T-helper 9 cell (primary cell): ENCODE data around the gene XCR1.
A peak's percentile ranks its signal among the peaks of the same experiment; 100 is the strongest.
"Not testable (repeated sequence)": the region's sequence is repeated elsewhere in the genome, so short reads cannot be mapped to it uniquely, and the experiment has no call there.

Source experiments
- DNase-seq: peaks from one replicate; pipeline ENCODE4 v3.0.0-alpha.2; 2020

Gene XCR1

DNA sequence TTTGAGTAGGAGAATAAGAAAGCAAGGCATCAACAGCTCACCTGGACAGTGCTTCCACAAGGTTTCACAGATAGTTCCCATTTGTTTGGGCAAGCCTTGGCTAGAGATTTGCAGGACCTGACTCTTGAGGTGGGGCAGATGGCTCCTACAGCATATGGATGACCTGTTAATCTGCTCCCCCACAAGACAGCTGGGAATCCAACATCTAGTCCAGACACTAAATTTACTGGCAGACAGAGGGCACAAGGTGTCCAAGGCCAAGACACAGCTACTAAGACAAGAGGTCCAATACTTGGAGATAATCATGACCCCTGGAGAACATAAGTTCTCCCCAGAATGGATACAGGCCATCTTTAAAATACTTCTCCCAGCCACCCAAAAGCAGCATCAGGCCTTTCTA, 23.6 kb downstream of the XCR1 start:
- DNase-seq: not testable (repeated sequence)

- DNase-seq: no peak
These were observed 26.1 kb downstream of the XCR1 start for GRCh38 chr3:46001178-46001577.

DNA sequence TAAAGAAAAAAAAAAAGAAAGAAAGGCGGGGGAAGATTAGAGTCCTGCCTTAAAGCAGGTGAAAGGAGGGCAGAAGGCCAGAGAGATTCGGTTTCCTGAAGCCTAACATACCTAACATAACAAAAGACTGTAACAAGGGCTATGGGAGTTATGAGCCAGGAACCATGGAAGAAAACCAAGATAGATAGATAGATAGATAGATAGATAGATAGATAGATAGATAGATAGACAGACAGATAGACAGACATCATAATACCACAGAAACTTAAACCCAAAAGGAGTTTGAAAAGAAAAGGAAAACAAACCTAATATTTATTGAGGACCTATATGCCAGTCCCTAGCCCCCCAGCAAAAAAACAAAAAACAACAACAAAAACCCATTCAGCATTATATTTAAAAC, 29.3 kb downstream of the XCR1 start:
- no peak for DNase-seq

GRCh38 chr3:45997499-45997898, 29.8 kb downstream of the XCR1 start:
- not testable (repeated sequence) for DNase-seq

- DNase-seq: peak; percentile 75
These were observed 31.8 kb downstream of the XCR1 start, which contains the start of gene FYCO1 for GRCh38 chr3:45995236-45996192. Gene FYCO1 (minus strand): TSS chr3:45995824. CDS start chr3:45984910, 10,914 bp downstream.

- DNase-seq: peak; percentile 56
These were observed 32.7 kb downstream of the XCR1 start for GRCh38 chr3:45994419-45995235.

GRCh38 chr3:45993421-45994027, 33.8 kb downstream of the XCR1 start:
- DNase-seq: peak; percentile 34

DNA sequence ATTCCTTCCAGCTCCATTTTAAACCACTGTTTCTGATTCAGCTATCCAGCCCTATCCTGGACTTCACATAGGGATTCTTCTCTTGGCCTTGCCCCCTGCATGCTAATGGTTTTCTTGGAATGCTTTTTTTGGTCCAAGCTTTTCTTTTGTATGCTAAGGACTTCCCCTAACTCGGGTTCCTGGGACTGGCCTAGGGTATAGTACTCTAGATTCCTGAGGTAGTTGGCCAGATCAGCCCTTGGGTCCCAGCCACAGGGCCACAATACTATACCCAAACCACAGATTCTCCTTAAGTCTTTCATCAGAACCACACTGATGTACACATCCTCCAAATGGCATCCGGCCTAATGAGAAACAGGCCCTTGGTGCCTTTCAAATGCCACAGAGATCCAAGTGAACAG, 34.5 kb downstream of the XCR1 start:
- no peak for DNase-seq

DNA sequence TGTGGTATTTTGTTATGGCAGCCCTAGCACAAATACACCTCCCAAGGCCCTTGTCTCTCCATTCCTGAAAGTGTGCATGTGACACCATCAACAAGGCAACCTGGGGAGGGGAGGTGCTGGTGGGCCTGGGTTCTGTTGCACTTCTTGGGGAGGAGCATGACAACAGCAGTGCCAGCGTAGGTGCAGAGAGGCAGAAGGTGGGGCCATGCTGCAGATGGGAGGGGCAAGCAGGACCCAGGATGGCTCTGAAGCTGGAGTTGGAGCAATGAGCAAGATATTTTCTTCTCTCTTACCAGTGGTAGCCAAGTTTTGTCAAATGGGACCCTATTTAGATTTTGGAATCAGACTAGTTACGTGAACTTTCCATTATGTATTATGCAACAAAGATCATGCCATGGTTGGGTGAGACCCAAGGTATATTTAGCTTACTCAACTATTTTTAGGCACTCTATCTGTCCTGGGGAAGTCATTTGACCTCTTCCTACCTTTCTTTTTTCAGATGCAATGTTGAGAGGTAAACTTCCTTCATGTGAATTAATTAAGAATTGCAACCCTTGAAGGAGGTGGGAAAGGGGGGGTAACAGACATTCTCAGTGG, 35.1 kb downstream of the XCR1 start:
- no peak for DNase-seq

DNA sequence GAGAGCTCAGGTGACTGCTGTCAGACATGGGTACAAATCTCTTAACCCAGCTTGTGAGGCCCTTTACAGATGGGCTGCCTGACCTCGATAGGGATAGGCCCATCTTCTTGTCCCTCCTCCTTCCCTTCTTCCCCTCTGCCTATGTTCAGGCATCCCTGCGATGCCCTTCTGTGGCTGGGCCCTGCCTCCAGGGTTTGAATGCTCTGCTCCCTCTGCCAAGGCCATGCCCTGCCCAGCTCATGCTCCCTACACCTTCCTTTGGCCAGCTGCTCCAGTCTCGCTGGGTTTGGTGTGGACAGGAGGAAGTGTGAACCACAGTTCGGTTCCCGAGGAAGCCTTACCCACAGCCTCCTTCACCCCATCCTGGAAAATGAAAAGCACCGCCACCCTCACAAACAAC, 35.9 kb downstream of the XCR1 start:
- no peak for DNase-seq

GRCh38 chr3:45990181-45990580, 37.1 kb downstream of the XCR1 start:
- DNase-seq: no peak

DNA sequence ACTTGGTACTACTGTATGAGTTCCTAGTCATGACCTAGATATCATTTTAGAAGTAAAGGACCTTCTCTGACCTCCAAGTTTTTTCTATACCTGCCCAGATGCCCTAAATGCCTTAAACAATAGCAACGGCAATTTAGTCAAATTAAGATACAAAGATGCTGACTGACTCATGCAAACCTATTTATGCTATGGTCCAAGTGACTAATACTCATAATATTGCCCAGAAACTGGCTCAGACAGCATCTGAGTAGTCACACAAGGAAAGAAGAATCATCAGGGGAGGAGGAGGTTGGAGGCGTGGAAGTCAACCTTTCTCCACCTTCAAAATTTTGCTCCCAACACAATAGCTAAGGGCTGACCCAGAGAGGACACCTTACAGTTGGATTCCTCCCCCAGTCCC, 38.5 kb downstream of the XCR1 start:
- DNase-seq: no peak

- no peak for DNase-seq
These were observed 38.9 kb downstream of the XCR1 start for GRCh38 chr3:45988362-45988761.

- no peak for DNase-seq
These were observed 39.7 kb downstream of the XCR1 start for GRCh38 chr3:45987368-45988291.

DNA sequence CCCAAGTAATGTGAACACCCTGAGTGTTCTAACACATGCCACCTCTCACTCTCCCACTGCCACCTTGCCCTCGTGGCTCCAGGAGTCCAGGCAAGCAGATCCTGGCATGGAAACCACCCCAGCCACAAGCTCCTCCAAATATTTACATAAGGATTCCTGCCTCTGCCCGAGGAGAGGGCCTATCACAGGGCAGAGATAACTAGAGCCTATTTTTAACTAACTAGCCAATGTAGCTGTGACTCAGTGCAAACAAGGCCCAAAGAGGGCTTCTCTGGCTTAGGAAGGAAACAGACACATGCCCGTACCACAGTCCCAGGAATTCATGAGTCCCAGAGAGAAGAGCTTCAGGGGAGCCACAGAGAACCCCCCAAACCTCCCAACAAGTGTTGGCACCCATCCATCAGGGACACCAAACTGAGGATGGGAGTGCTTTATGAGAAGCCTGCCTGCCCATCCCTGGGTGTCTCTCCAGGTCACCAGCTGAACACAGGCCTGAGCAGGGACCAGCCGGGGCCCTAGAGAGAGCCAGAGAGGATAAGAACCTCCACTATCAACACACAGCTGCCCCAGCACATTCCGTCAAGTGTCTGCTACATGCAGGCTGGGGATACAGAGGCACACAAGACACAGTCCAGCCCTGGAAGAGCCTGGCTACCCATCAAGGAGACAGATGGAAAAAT, 40.8 kb downstream of the XCR1 start:
- no peak for DNase-seq

- no peak for DNase-seq
These were observed 41.6 kb downstream of the XCR1 start for GRCh38 chr3:45985532-45986302.

GRCh38 chr3:45984331-45985312, 42.7 kb downstream of the XCR1 start:
- DNase-seq: no peak

GRCh38 chr3:45983770-45984169, 43.5 kb downstream of the XCR1 start:
- no peak for DNase-seq
